ENCODE measurements around the gene GLRA1. TPM values are rescaled to one million over a fixed set of nuclear protein-coding genes. Genes with fewer than 3 reads are reported as not detected.

GLRA1 gene
- polyA plus RNA-seq, 3 donors = not detected

DNA sequence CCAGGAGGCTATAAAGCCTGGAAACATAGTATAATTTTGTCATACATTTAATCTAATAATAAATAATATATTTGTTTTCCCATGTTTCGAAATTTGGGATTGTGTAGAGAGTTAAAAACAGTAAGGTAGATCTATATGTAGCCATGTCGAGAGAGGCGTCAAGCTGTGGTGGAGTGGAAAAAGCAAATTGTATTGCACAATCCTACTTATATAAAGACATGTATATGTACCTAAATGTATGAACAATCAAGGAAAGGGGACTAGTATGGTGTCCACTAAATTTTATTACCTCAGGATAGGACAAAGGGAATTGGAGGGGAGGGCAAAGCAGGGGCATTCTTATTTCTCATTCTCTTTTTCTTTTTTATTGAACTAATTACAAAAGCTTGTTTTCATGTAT, 52.0 kb downstream of the GLRA1 start:
- Histone ChIP-seq H2AFZ (ENCODE audit: insufficient read depth, low read depth, low read length, poor library complexity, severe bottlenecking) (no peak overlapping the region), H3K9me3 (replicated peaks in 1 of 2; ENCODE audit: control insufficient read depth in 1 of 2, insufficient read depth in 1 of 2, low read length in 2 of 2) (no peaks in the 10 kb centered on the region), H3K79me2 (ENCODE audit: insufficient read depth, low read length) (no peaks in the 10 kb centered on the region), H3K4me3 (replicated peaks in 1 of 3; ENCODE audit: low read depth in 2 of 3, low read length in 3 of 3) (no peak overlapping the region), H3K9ac (ENCODE audit: insufficient read depth, low read length, poor library complexity, severe bottlenecking) (no peak overlapping the region), H3K36me3 (replicated peaks in 1 of 2; ENCODE audit: control insufficient read depth in 1 of 2, insufficient read depth in 2 of 2, low read length in 2 of 2) (no peaks in the 10 kb centered on the region), H3K27me3 (ENCODE audit: control insufficient read depth in 2 of 2, insufficient read depth in 2 of 2, low read length in 2 of 2) (no peaks in the 10 kb centered on the region), H3K4me1 (ENCODE audit: control insufficient read depth in 1 of 2, insufficient read depth in 2 of 2, low read length in 2 of 2) (no peaks in the 10 kb centered on the region), H3K4me2 (replicated peaks; ENCODE audit: extremely low read depth, low read length, poor library complexity, severe bottlenecking) (no peak overlapping the region), H3K27ac (ENCODE audit: low read depth in 1 of 2, low read length in 2 of 2) (no peak overlapping the region), H4K20me1 (ENCODE audit: insufficient read depth, low read length) (no peaks in the 10 kb centered on the region)
- intact Hi-C loops (cut with micrococcal nuclease) = no loop called here
- WGBS (ENCODE audit: insufficient coverage) = no CpG with 5 or more reads among the region's 3 CpGs
- H3K27ac Mint-ChIP-seq = no peak overlapping the region
- H3K4me1 Mint-ChIP-seq = no peaks in the 10 kb centered on the region
- TF ChIP-seq, protein P1, sequence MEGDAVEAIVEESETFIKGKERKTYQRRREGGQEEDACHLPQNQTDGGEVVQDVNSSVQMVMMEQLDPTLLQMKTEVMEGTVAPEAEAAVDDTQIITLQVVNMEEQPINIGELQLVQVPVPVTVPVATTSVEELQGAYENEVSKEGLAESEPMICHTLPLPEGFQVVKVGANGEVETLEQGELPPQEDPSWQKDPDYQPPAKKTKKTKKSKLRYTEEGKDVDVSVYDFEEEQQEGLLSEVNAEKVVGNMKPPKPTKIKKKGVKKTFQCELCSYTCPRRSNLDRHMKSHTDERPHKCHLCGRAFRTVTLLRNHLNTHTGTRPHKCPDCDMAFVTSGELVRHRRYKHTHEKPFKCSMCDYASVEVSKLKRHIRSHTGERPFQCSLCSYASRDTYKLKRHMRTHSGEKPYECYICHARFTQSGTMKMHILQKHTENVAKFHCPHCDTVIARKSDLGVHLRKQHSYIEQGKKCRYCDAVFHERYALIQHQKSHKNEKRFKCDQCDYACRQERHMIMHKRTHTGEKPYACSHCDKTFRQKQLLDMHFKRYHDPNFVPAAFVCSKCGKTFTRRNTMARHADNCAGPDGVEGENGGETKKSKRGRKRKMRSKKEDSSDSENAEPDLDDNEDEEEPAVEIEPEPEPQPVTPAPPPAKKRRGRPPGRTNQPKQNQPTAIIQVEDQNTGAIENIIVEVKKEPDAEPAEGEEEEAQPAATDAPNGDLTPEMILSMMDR (IDR thresholded peaks at IDR 0.05) = no peak
- H3K9me3 Mint-ChIP-seq = peaks cover 0 to 11% (median 2%) of the 10 kb centered on the region in 7 donors
- no peak overlapping the region for H3K4me3 Mint-ChIP-seq
- DNase-seq = no peak
- peaks cover 0 to 2% (median 2%) of the 10 kb centered on the region in 3 donors for H3K27me3 Mint-ChIP-seq (ENCODE audit: low read depth in 3 of 3)
- H3K36me3 Mint-ChIP-seq = no peaks in the 10 kb centered on the region

DNA sequence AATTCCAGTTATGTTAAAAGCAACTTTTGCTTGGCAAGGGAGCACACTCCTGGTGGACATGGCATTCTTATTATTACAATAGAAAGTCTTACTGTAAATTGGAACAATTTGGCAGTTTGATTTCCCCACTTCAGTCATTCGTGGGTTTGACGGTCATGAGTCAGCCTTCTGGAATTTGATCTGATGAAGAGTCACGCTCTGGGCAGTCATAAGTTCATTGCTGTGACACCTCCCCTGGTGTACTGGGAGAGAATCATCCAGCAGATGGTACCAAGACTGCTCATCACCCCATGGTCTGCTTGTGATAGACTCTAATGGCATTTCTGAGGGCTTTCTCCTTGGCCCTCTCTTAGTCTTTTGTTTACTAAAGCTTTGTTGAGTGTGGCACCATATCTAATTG, 53.8 kb downstream of the GLRA1 start:
- H3K4me2 ChIP-seq (replicated peaks; ENCODE audit: extremely low read depth, low read length, poor library complexity, severe bottlenecking) = no peak overlapping the region
- no peak for DNase-seq
- no peak overlapping the region for H2AFZ ChIP-seq (ENCODE audit: insufficient read depth, low read depth, low read length, poor library complexity, severe bottlenecking)
- H3K27me3 ChIP-seq (ENCODE audit: control insufficient read depth in 2 of 2, insufficient read depth in 2 of 2, low read length in 2 of 2) = no peaks in the 10 kb centered on the region
- H3K4me1 ChIP-seq (ENCODE audit: control insufficient read depth in 1 of 2, insufficient read depth in 2 of 2, low read length in 2 of 2) = no peaks in the 10 kb centered on the region
- Mint-ChIP-seq H3K36me3 (no peaks in the 10 kb centered on the region), H3K9me3 (peaks cover 0 to 8% (median 0%) of the 10 kb centered on the region in 7 donors), H3K4me1 (no peaks in the 10 kb centered on the region), H3K27me3 (ENCODE audit: low read depth in 3 of 3) (peaks cover 0 to 2% (median 2%) of the 10 kb centered on the region in 3 donors), H3K27ac (no peak overlapping the region), H3K4me3 (no peak overlapping the region)
- H3K4me3 ChIP-seq (replicated peaks in 1 of 3; ENCODE audit: low read depth in 2 of 3, low read length in 3 of 3) = no peak overlapping the region
- H4K20me1 ChIP-seq (ENCODE audit: insufficient read depth, low read length) = no peaks in the 10 kb centered on the region
- no peaks in the 10 kb centered on the region for H3K36me3 ChIP-seq (replicated peaks in 1 of 2; ENCODE audit: control insufficient read depth in 1 of 2, insufficient read depth in 2 of 2, low read length in 2 of 2)
- no peaks in the 10 kb centered on the region for H3K9me3 ChIP-seq (replicated peaks in 1 of 2; ENCODE audit: control insufficient read depth in 1 of 2, insufficient read depth in 1 of 2, low read length in 2 of 2)
- H3K27ac ChIP-seq (ENCODE audit: low read depth in 1 of 2, low read length in 2 of 2) = no peak overlapping the region
- H3K9ac ChIP-seq (ENCODE audit: insufficient read depth, low read length, poor library complexity, severe bottlenecking) = no peak overlapping the region
- intact Hi-C loops (cut with micrococcal nuclease) = no loop called here
- TF ChIP-seq, protein P1 (IDR thresholded peaks at IDR 0.05) = no peak
- H3K79me2 ChIP-seq (ENCODE audit: insufficient read depth, low read length) = no peaks in the 10 kb centered on the region
- no CpG with 5 or more reads among the region's 3 CpGs for WGBS (ENCODE audit: insufficient coverage)
